NCI-H526 (cell line): Measurements from ENCODE around the gene ACTRT2.
A peak's percentile ranks its signal among the peaks of the same experiment; 100 is the strongest.

Experiments used
- DNase-seq, 2 experiments: peaks; one replicate each; lab custom pipeline; 2025; lab: John Stamatoyannopoulos, UW

Gene ACTRT2

DNA sequence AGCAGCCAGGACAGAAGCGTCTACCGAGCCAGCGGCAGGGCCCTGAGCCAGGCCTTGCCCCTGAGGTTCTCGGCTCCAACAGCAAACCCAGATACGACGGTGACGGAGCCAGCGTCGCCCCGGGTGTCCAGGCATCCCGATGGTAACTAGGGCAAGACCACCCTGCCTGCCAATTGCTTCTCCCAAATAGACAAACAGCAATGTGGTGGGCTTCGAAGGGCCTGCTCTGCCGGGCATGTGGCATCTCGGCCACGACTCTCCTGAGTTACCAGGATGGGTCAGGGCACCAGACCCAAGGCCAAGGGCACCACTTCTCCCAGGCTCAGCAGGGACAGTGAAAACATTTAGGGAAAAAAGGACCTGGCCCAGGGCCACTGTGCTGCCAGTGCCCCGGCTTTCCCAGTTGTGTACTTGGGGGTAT, 3.2 kb upstream of the ACTRT2 start:
- DNase-seq: no peak

DNA sequence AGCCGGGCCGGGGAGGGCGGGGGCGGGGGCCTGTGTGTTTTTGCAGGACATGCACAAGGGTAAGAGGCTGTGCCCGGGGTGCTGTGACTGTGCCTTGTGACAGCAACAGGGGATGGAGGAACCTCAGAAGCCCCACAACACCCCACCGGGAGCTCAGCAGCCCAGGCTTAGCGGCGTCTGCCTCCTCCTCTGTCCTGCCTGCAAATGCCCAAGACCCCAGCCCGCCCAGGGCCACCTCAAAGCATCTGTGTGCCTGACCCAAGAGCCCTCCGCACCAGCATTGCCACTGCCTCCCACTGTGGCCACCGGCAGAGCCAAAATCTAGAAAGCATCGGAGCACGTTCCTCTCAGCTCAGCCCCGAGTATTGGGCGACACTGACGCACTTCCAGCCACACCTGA, 2.7 kb upstream of the ACTRT2 start:
- DNase-seq: no peak

DNA sequence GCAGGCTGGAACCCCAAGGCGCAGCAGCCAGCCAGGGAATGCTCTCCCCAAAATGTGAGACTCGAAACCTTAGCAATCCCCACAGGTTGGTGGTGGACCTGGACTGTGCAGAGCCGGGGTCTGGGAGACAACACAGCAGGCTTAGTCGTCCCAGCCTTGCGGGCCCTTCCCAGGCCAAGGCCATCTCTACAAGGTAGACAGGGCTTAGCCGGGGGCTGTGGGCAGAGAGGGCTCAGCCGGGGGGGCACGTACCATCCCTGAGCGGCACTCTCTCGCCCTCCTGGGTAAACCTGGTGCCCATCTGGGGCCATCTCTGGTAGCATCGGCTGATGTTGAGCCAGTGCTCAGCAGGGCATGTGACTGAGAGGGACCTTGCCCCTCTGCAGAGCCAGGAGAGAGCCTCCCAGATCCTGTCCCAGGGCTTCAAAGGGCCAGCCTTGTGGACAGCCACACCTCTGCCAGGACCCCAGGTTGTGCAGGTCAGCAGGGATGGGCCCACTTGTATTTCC, 2.2 kb upstream of the ACTRT2 start:
- DNase-seq: no peak

DNA sequence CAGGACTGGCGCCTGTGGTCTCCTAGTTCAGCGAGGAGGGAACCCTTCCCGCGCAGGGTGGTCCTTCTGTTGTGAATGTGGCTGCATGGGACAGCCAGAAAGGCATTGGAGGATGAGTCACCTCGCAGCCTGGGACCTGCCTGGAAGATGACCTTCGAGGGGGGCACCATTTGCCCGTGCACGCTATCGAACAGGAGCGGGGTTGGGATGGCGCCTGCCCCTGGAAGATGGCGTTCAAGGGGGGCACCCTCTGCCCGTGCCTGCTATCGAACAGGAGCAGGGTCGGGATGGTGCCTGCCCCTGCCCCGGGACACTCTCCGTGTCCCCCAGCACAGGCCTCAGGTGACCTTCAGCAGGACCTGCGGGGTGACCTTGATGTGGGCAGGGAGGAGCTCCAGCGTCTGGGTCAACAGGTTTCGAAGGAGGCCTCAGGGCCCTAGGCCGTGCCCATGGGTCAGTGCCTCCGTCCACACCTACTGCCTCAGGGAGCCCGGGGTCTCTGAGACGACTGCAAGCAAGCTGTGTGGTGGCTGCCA, 1.7 kb upstream of the ACTRT2 start:
- no peak for DNase-seq

DNA sequence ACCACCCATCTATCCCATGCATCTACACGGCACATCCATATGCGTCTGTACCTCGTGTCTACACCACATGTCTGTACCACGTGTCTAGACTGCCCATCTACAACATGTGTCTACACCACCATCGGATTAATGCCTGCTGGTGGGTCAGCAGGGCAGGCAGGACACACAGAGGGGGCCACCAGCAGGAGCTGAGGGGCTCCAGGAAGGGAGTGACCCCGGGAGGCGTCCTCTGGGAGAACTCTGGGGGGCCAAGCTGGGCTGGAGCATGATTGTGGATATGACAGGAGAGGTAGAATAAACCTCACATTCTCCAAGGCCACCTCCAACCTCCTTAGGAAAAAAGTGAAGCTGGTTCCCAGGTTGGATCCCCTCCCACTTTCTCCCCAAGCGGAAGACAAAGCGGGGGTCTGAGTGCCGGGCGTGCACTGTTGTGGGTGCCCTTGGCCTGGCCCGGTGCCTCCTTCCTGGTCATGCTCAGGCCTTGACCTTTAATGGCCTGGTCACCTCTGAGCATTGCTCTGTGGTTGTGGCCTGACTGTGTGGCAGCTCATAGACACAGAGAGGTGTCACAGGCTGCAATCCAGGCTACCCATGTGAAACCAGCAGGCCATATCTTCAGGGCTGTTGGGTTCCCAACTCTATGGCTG, 881 bp upstream of the ACTRT2 start:
- no peak for DNase-seq

DNA sequence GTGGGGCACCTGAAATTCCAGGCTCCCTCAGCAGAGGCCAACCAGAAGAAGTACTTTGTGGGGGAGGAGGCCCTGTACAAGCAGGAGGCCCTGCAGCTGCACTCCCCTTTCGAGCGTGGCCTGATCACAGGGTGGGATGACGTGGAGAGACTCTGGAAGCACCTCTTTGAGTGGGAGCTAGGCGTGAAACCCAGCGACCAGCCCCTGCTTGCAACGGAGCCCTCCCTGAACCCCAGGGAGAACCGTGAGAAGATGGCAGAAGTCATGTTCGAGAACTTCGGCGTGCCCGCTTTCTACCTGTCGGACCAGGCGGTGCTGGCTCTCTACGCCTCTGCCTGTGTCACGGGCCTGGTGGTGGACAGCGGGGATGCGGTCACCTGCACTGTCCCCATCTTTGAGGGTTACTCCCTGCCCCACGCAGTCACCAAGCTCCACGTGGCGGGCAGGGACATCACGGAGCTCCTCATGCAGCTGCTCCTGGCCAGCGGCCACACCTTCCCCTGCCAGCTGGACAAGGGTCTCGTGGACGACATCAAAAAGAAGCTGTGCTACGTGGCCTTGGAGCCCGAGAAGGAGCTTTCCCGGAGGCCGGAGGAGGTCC, 634 bp downstream of the ACTRT2 start:
- DNase-seq: no peak

DNA sequence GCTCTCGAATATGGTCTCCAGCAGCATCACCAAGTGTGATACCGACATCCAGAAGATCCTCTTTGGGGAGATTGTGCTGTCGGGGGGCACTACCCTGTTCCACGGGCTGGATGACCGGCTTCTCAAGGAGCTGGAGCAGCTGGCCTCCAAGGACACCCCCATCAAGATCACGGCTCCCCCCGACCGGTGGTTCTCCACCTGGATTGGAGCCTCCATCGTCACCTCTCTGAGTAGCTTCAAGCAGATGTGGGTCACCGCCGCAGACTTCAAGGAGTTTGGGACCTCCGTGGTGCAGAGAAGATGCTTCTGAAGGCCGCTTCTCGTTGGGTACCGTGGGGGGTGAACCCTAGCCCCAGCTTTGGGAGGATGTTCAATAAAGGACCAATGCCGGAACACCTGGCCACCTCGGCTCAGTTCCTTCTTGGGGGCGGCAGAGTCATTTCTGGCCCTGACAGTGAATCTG, 1.3 kb downstream of the ACTRT2 start:
- DNase-seq: no peak

DNA sequence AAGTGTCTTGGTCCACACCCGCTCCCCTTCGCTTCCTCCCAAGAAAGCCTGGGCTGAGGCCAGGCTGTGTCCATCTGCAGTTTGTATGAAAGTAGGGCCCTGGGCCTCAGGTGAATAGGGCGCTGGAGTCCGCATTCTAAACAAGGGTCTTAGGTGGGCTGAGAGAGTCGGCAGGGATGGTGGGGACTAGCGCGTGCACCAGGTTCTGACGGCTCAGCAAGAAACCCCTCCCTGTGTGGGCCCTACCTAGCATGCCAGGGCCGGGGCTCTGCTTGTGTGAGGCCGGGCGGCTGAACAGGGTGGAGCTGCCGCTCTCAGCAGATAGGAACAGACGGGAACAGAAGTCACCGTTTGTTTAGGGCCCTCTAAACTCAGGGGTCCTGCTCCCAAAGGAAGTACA, 1.7 kb downstream of the ACTRT2 start:
- DNase-seq: no peak

DNA sequence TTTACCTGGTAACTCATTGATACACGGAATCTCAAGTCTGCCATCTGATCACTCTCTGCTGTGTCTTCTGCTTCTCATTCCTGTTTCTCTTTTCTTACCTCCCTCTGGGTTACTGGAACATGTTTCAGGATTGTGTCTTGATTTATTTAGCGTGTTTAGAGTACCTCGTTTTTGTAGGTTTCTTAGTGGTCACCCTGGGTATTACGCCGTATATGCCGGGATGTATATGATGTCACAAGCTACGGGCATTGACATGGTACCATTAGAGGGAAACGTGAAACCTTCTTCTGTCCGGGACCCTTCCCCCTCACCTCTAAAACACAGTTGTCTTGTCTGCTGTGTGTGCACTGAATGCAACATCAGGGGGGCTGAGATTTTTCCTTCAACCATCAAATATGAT, 2.8 kb downstream of the ACTRT2 start:
- no peak for DNase-seq

DNA sequence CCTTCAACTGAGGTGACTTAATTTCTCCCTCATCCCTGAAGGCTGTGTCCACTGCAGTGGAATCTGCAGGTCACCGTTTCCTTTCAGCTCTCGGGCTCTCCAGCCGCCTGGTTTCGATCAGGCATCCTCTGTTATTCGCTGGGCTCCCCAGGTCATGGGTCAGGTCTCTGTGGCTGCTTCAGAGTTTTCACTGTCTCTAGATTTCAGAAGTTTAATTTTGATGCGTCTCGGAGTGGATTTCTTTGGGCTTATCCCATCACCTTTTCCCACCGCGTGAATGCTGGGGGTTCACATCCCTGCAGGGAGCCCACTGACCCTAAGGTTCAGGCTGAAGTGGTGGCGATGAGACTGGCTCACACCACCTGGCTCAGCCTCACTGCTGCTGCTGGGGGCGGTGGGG, 3.3 kb downstream of the ACTRT2 start:
- DNase-seq: no peak

DNA sequence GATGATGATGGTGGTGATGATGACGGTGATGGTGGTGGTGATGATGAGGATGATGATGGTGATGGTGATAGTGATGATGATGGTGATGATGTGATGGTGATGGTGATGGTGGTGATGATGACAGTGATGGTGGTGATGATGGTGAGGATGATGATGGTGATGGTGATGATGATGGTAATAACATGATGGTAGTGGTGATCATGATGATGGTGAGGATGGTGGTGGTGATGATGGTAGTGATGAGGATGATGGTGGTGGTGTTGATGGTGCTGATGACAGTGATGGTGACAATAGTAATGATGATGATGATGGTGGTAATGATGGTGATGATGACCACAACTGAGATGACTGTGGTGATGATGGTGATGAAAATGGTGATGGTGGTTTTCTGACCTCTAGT, 4.9 kb downstream of the ACTRT2 start:
- DNase-seq: no peak

DNA sequence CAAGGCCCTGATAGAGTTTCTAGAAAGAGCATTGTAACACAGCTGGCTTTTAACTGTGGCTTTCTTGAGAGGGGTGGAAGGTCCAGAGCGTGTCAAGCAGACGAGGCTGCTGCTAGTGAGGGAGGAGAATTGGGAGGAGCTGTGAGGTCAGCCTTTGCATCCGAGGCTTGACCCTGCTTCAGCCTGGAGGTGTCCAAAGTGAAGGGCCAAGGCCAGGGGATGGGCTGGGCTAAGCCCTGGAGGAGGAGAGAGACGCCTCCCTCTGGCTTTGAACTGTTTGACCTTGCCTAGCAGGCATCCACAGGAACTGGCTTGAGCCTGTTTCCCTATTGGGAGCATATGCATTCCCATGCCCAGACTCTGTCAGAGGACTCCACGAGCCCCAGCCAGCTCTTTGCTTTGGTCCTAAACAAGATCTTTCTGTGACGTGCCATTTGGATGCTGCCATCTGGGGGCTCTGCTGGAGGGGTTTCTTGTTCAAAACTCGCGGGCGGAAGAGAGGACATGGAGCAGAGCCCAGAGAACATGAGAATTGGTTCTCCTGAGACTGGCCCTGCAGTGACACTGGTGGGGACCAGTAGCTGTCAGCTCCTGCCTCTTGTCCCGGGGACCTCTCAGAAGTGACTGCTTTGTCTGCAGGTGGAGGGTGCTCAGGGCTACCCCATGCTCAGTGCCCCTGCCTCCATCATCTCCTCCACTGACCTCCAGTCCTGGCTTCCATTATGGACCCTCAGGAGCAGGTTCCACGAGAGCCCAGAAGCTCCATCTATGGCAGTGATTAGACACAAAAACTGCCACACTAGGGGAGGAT, 5.5 kb downstream of the ACTRT2 start:
- no peak for DNase-seq

DNA sequence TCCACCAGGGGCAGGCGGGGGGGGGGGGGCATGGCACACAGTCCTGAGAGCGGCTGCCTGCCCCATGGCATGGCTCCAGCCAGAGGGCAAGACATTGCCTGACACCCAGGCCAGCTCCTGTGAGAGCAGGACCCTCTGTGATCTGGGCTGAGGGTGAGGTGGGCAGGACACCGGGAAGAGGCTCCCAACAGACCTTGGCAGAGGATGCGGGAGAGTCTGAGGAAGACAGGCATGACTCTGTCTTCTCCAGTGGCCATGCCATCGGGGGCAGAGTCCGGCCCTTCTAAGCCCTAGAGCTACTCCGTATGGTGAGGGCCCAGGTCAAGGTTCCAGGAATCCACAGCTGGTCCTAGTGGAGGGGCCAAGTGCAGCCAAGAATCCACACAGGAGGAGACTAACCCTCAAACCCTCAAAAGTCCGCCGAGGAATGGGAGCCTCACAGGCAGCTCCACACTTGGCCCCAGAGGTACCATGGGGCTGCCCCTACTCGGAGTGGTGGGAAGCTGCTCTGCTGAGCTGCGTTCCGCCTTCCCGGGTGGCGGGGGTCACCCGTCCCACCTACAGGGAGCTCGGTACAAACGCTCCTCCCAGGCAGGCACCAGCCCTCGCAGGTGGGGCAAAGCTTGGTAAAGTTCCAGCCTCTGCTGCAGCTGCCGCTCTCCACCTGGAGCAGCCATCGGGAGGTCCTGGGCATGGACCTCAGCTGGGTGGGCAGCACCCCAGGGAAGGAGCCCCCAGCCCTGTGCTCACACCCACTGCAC, 6.5 kb downstream of the ACTRT2 start:
- no peak for DNase-seq

DNA sequence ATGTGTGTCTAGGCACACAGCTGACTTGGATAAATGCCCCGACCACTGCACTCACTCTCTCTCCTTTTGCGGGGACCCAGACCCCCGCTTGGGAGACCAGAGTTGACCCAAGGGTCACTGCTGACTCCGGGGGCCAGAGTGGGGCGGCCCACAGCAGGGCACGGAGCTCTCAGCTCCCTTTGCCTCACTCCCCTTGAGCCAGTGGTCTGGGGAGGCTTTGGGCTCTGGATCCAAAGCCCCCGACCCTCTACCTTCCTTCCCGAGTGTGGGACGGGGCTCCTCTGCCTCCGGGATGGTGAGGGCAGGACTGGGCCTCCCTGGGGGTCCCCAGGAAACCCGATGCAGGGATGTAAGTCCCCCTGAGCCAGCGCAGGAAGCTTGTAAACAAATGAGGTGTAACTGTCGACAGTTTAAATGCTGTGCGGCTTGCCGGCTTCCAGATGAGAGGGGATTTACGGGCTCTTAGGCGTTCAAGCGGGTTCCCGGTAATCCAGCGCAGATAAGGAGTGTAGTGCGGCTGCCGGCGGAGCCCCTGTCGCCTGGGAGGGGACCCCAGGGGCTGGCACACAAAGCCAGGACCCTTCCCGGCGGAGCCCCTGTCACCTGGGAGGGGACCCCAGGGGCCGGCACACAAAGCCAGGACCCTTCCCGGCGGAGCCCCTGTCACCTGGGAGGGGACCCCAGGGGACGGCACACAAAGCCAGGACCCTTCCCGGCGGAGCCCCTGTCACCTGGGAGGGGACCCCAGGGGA, 7.4 kb downstream of the ACTRT2 start:
- DNase-seq: peak; percentile 7 to 47

DNA sequence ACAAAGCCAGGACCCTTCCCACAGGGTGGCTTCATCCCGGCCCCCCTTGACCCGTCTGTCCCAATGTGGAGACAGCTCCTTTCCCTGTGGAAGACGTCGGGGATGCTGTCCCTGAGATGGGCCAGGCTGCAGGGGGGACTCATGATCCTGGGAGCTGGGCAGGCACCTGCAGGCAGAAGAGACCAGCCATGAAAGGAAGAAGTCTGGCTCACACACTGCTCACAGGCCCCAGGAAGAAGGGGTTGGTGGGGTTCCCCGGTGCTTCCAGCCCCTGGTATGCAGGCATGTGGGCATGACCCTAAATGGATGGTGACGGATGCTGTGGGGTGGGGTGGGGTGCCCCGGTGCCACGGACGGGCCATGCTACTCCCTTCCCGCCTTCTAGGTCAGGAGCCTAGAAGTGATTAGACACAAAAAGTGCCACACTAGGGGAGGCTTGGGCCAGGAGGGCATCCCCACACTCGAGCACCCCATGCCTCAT, 8.3 kb downstream of the ACTRT2 start:
- DNase-seq: no peak

DNA sequence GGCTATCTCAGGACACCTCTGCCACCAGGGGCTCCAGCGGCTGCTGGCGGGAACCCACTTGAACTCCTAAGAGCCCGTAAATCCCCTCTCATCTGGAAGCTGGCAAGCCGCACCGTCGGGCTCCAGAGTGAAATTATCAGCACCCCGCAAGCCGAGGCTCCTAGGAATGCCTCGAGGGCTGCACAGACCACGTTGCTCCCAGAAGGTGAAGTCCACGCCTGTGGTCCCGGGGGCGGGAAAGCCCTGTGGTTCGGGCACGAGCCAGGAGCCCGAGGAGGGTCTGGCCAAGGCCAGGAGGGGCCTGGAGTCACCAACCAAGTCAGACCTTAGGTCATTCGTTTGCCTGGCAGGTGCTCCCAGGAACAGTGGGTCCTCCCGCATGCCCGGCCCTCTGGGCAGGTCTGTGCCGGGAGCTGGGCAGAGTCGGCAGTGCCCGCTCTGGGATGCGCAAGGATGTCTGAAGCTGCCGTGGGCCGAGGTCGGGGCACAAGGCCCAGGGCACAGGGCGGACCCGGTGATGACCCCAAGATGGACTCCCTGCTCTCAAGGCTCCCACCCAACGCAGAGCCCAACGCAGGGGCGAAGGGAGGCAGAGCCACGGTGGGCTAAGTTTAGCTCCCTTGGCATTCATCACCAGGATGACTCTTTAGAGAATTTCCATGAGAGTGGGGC, 8.9 kb downstream of the ACTRT2 start:
- no peak for DNase-seq

DNA sequence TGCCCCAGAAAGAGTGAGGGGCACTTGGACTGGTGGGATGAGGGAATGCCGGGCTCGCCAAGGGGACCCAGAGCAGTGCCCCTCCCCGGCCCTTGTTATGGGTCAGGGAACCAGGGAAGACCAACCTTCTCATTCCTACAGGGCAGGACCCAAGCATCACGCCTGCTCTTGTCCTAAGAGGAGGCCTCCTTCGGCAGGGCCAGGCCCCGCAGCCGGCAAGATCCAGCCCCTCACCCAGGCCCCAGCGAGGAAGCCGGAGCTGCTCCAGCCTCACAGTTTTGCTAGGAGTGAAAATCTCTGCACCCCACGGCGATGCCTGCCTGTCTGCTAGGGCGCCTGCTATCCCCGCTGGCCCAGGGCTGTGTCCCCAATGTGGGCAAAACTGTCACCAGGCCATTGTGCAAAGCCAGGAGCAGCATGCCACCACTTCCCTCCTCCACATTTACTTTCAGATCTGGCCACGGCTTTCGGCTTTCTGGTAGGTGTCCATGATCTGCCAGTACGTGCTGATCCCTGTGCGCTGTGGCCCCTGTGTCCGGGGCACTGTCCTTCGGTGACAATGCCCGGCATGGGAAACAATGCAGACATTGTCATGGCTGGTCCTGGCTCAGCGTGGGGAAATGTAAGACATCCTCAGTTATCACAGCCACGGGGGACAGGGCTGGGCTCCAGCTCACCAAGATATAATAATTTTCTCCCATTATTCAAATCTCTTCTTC, 9.6 kb downstream of the ACTRT2 start:
- DNase-seq: no peak

DNA sequence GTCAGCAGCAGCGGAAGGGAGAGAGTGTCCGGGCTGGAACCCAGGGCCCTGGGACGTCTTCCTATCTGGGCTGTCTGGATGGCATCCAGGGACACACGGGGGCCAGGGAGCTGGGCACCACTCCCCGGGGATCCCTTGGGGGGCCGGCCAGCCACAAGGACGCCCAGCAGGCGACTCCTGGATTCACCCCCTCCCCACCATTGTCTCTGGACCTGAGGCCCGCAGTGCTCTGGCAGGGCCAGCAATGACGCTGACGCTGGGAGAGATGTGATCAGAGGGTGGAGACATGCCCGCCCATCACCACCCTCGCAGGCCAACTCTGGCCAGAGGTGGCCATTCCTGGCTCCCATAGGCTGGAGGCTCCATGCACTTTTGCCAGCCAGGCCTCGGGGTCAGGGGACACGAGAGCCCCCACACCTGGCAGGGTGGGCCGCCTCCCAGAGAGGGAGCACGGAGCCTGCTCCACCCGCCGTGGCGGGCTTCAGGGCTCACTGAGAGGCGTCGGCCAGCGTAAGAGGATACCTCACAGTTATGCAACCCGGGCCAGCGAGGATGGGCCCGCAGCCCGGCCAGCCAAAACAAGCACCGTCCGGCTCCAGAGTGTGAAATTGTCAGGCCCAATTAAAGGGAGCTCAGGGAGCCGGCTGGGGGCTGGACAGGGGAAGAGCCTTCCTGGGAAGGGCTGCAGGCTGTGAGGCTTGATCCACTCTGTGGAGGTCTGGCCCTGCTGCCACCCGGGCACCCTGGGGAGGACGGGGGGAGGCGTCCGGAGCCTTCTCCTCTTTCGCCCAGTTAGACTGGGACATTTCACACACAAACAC, 10.3 kb downstream of the ACTRT2 start:
- no peak for DNase-seq
